Stomach (tissue), 4 donors: ENCODE data around the gene MLXIP.

Source experiments
- CTCF ChIP-seq, 7 experiments: fragments of 450-650 bp in 4 of 7; fragments of 200-600 bp in 3 of 7; sonication (generic) in 3 of 7; IDR thresholded peaks; one replicate each; pipeline ENCODE4 v1.5.1; 2016 to 2019; ENCODE audit warnings: antibody characterized with exemption in 7 of 7, control low read depth in 2 of 7, mild to moderate bottlenecking in 1 of 7
- EP300 ChIP-seq: sonication (generic); formaldehyde crosslinking; IDR thresholded peaks from one replicate; pipeline ENCODE4 v1.6.1; 2017; ENCODE audit warnings: antibody characterized with exemption
- POLR2A ChIP-seq, 4 donors: fragments of 450-650 bp; IDR thresholded peaks; one replicate each; pipeline ENCODE4 v1.6.1; 2016; ENCODE audit warnings: antibody characterized with exemption in 4 of 4, control low read depth in 2 of 4, mild to moderate bottlenecking in 1 of 4, moderate library complexity in 1 of 4
- POLR2AphosphoS5 ChIP-seq, 3 donors: sonication (generic); formaldehyde crosslinking; IDR thresholded peaks; one replicate each; pipeline ENCODE4 v1.6.1; 2016; ENCODE audit warnings: antibody characterized with exemption in 3 of 3

GRCh38 chr12:122148657-122149056, 70.1 kb downstream of the MLXIP start:
- TF ChIP-seq CTCF (IDR thresholded peaks at IDR 0.05) (no peak), EP300 (no peak), POLR2AphosphoS5 (IDR thresholded peaks at IDR 0.05) (no peak), POLR2A (IDR thresholded peaks at IDR 0.05) (no peak)
